ENCODE data around the gene SOX18. TPM values are rescaled to one million over a fixed set of nuclear protein-coding genes. Genes with fewer than 3 reads are reported as not detected.
A peak's percentile ranks its signal among the peaks of the same experiment; 100 is the strongest.

SOX18 gene
- total and polyA plus RNA-seq, 2 of the 13 experiments (the other 11 are each of a cell fraction or from before 2014, with no cell fraction given), result 1.6 to 1.9 TPM

DNA sequence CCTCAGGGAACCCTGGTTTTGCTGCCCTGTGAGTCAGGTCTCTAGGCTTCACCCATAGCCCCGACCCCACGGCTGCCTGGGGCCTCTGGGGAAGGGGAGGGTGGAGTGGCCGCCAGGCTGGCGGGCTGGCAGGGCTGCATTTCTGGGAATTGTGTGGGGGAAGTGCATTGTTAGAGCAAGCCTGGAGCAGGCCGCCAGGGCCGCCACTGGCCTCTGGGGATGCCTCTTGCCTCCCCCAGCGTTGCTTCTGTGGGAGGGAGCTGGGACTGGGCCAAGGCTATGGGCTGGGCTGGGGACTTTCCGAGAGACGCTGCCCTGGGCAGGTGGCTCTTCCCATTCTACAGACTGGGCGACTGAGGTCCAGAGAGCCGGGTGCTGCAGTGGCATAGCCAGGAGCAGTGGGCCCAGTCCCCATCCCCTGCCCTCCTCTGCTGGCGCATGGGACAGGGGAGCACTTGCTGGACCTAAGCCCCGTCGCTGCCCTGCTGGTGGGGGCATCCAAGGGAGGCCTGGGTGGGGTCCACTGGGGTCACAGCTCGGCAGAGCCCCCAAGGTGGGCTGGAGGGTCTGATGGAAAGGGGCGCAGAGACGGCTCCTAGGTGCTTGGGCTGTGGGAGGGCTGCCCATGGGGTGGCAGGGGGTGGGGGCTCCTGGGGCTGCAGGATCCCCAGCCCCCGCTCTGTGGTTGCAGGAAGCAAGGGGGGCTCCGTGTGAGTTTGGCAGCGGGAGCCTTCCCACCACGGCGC lies 6.6 kb upstream of the SOX18 start (continued):
- TF ChIP-seq, protein P1, sequence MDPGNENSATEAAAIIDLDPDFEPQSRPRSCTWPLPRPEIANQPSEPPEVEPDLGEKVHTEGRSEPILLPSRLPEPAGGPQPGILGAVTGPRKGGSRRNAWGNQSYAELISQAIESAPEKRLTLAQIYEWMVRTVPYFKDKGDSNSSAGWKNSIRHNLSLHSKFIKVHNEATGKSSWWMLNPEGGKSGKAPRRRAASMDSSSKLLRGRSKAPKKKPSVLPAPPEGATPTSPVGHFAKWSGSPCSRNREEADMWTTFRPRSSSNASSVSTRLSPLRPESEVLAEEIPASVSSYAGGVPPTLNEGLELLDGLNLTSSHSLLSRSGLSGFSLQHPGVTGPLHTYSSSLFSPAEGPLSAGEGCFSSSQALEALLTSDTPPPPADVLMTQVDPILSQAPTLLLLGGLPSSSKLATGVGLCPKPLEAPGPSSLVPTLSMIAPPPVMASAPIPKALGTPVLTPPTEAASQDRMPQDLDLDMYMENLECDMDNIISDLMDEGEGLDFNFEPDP (CRISPR knock-in tag; conservative IDR thresholded peaks at IDR 0.05), result 0 out of 2 replicates have a peak, but pooled peaks have one; percentile 84
- TF ChIP-seq GTF3A (CRISPR knock-in tag; conservative IDR thresholded peaks at IDR 0.05) (no peak), ZNF138 (CRISPR knock-in tag; IDR thresholded peaks at IDR 0.05; ENCODE audit: low read depth) (no peak), SMAD9 (CRISPR knock-in tag; IDR thresholded peaks at IDR 0.05) (peak; percentile 28; the same call in 1 of the 2 replicates), NR2F6 (IDR thresholded peaks at IDR 0.05) (peak; percentile 57), NR2F6 (CRISPR knock-in tag; IDR thresholded peaks at IDR 0.05) (peak; percentile 74; the same call in 1 of the 2 replicates), ZNF703 (CRISPR knock-in tag; IDR thresholded peaks at IDR 0.05; ENCODE audit: borderline replicate concordance) (no peak), POLR2AphosphoS5 (IDR thresholded peaks at IDR 0.05; ENCODE audit: low read depth, low read length) (no peak), GZF1 (CRISPR knock-in tag; IDR thresholded peaks at IDR 0.05) (no peak), ELF3 (CRISPR knock-in tag; IDR thresholded peaks at IDR 0.05) (peak; percentile 68), ZNF30 (CRISPR knock-in tag; IDR thresholded peaks at IDR 0.05) (no peak), ERF (CRISPR knock-in tag; IDR thresholded peaks at IDR 0.05) (peak; percentile 83), ZNF605 (CRISPR knock-in tag; IDR thresholded peaks at IDR 0.05) (no peak), PRMT3 (CRISPR knock-in tag; IDR thresholded peaks at IDR 0.05; ENCODE audit: borderline replicate concordance, low read depth) (no peak), NR1H2 (CRISPR knock-in tag; IDR thresholded peaks at IDR 0.05; ENCODE audit: borderline replicate concordance, low read depth) (no peak), PITX1 (CRISPR knock-in tag; IDR thresholded peaks at IDR 0.05) (no peak; the same call in 1 of the 2 replicates), NKX3-1 (CRISPR knock-in tag; IDR thresholded peaks at IDR 0.05) (no peak), SCMH1 (CRISPR knock-in tag; IDR thresholded peaks at IDR 0.05; ENCODE audit: borderline replicate concordance) (no peak), NFE2 (CRISPR knock-in tag; IDR thresholded peaks at IDR 0.05) (0 out of 2 replicates have a peak, but pooled peaks have one; percentile 24), HOXD1 (CRISPR knock-in tag; IDR thresholded peaks at IDR 0.05) (peak; percentile 7; the same call in 1 of the 2 replicates), ZNF496 (CRISPR knock-in tag; IDR thresholded peaks at IDR 0.05; ENCODE audit: insufficient replicate concordance) (no peak), ZNF589 (CRISPR knock-in tag; conservative IDR thresholded peaks at IDR 0.05) (no peak; the same call in 1 of the 2 replicates), ZNF598 (CRISPR knock-in tag; IDR thresholded peaks at IDR 0.05; ENCODE audit: borderline replicate concordance) (no peak)
- TF ChIP-seq, protein P2, sequence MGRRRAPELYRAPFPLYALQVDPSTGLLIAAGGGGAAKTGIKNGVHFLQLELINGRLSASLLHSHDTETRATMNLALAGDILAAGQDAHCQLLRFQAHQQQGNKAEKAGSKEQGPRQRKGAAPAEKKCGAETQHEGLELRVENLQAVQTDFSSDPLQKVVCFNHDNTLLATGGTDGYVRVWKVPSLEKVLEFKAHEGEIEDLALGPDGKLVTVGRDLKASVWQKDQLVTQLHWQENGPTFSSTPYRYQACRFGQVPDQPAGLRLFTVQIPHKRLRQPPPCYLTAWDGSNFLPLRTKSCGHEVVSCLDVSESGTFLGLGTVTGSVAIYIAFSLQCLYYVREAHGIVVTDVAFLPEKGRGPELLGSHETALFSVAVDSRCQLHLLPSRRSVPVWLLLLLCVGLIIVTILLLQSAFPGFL (CRISPR knock-in tag; IDR thresholded peaks at IDR 0.05), result no peak
- TF ChIP-seq, protein P3, sequence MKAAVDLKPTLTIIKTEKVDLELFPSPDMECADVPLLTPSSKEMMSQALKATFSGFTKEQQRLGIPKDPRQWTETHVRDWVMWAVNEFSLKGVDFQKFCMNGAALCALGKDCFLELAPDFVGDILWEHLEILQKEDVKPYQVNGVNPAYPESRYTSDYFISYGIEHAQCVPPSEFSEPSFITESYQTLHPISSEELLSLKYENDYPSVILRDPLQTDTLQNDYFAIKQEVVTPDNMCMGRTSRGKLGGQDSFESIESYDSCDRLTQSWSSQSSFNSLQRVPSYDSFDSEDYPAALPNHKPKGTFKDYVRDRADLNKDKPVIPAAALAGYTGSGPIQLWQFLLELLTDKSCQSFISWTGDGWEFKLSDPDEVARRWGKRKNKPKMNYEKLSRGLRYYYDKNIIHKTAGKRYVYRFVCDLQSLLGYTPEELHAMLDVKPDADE (CRISPR knock-in tag; IDR thresholded peaks at IDR 0.05), result no peak
- TF ChIP-seq, protein P4, sequence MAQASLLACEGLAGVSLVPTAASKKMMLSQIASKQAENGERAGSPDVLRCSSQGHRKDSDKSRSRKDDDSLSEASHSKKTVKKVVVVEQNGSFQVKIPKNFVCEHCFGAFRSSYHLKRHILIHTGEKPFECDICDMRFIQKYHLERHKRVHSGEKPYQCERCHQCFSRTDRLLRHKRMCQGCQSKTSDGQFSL (CRISPR knock-in tag; IDR thresholded peaks at IDR 0.05), result peak; percentile 90
- TF ChIP-seq, protein P5, sequence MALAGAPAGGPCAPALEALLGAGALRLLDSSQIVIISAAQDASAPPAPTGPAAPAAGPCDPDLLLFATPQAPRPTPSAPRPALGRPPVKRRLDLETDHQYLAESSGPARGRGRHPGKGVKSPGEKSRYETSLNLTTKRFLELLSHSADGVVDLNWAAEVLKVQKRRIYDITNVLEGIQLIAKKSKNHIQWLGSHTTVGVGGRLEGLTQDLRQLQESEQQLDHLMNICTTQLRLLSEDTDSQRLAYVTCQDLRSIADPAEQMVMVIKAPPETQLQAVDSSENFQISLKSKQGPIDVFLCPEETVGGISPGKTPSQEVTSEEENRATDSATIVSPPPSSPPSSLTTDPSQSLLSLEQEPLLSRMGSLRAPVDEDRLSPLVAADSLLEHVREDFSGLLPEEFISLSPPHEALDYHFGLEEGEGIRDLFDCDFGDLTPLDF (CRISPR knock-in tag; IDR thresholded peaks at IDR 0.05), result 0 out of 2 replicates have a peak, but pooled peaks have one; percentile 19

All from HepG2 (cell line).